ENCODE data around the gene COG1. TPM values are rescaled to one million over a fixed set of nuclear protein-coding genes. Genes with fewer than 3 reads are reported as not detected.

COG1 gene
- total RNA-seq, 6 experiments from 2014 or later: 10.5 to 24.7 (median 16.9) TPM

- Histone ChIP-seq H3K36me3 (peaks cover 0 to 7% (median 4%) of the 10 kb centered on the region in 4 donors), H3K27me3 (no peaks in the 10 kb centered on the region), H3K9me3 (no peaks in the 10 kb centered on the region), H3K4me1 (no peaks in the 10 kb centered on the region), H3K27ac (no peak overlapping the region), H3K4me3 (no peak overlapping the region)
- intact Hi-C loops (cut with DNase I): no loop called here
- DNase-seq (no peak), ATAC-seq (no peak)
- WGBS (ENCODE audit: insufficient coverage, low coverage, low lambda C conversion rate, missing lambda C conversion rate): 70% methylated on average over 6 of the region's 10 CpGs
- TF ChIP-seq CTCF (IDR thresholded peaks at IDR 0.05): no peak
- no peak for TF ChIP-seq POLR2A (IDR thresholded peaks at IDR 0.05)
Measured at GRCh38 chr17:73250851-73251640, 58.2 kb downstream of the COG1 start.

GRCh38 chr17:73251871-73252270, 59.0 kb downstream of the COG1 start:
- 75% methylated on average over 8 of the region's 8 CpGs for WGBS (ENCODE audit: insufficient coverage, low coverage, low lambda C conversion rate, missing lambda C conversion rate)
- Histone ChIP-seq H3K36me3 (peaks cover 0 to 7% (median 4%) of the 10 kb centered on the region in 4 donors), H3K9me3 (no peaks in the 10 kb centered on the region), H3K4me3 (no peak overlapping the region), H3K27ac (no peak overlapping the region), H3K27me3 (no peaks in the 10 kb centered on the region), H3K4me1 (no peaks in the 10 kb centered on the region)
- intact Hi-C loops (cut with DNase I): no loop called here
- TF ChIP-seq POLR2A (IDR thresholded peaks at IDR 0.05) (no peak), CTCF (IDR thresholded peaks at IDR 0.05) (no peak)
- no peak for ATAC-seq
- DNase-seq: no peak

GRCh38 chr17:73255671-73256181, 62.9 kb downstream of the COG1 start:
- peak; percentile 81 to 96 (median 87) for ATAC-seq
- H3K4me3 ChIP-seq: no peak overlapping the region
- no peak overlapping the region for H3K27ac ChIP-seq
- intact Hi-C loops (cut with DNase I): loop anchor here (5.0 kb wide), 1 partner anchor 112 kb away; no protein-coding TSS in a partner anchor
- peak; percentile 97 to 99 (median 98) for TF ChIP-seq CTCF (IDR thresholded peaks at IDR 0.05)
- TF ChIP-seq POLR2A (IDR thresholded peaks at IDR 0.05): no peak
- H3K9me3 ChIP-seq: no peaks in the 10 kb centered on the region
- no peaks in the 10 kb centered on the region for H3K4me1 ChIP-seq
- 0% methylated on average over 4 of the region's 8 CpGs for WGBS (ENCODE audit: insufficient coverage, low coverage, low lambda C conversion rate, missing lambda C conversion rate)
- H3K27me3 ChIP-seq: no peaks in the 10 kb centered on the region
- no peaks in the 10 kb centered on the region for H3K36me3 ChIP-seq
- DNase-seq: peak; percentile 52 to 64 (median 56)

- Histone ChIP-seq H3K9me3 (no peaks in the 10 kb centered on the region), H3K27ac (no peak overlapping the region), H3K4me1 (no peaks in the 10 kb centered on the region), H3K27me3 (no peaks in the 10 kb centered on the region), H3K4me3 (no peak overlapping the region), H3K36me3 (no peaks in the 10 kb centered on the region)
- peak in 1 of 3 donors; percentile 38 for DNase-seq
- WGBS (ENCODE audit: insufficient coverage, low coverage, low lambda C conversion rate, missing lambda C conversion rate): 92% methylated on average over 2 of the region's 3 CpGs
- intact Hi-C loops (cut with DNase I): loop anchor here (5.0 kb wide), 1 partner anchor 111 kb away; no protein-coding TSS in a partner anchor
- no peak for ATAC-seq
- TF ChIP-seq POLR2A (IDR thresholded peaks at IDR 0.05) (no peak), CTCF (IDR thresholded peaks at IDR 0.05) (no peak)
Measured at GRCh38 chr17:73256220-73256619, 63.4 kb downstream of the COG1 start.
